Epithelial cell of prostate (primary cell): Measurements from ENCODE around the gene ADAMTS2.

Source experiments
- DNase-seq: peaks from one replicate; pipeline ENCODE4 v3.0.0-alpha.2; 2011; ENCODE audit warnings: low read depth, low spot score
- H3K27ac ChIP-seq: fragments of 450-650 bp; 2 replicates; pipeline ENCODE4 v1.5.1; 2017; ENCODE audit warnings: mild to moderate bottlenecking

Gene ADAMTS2

DNA sequence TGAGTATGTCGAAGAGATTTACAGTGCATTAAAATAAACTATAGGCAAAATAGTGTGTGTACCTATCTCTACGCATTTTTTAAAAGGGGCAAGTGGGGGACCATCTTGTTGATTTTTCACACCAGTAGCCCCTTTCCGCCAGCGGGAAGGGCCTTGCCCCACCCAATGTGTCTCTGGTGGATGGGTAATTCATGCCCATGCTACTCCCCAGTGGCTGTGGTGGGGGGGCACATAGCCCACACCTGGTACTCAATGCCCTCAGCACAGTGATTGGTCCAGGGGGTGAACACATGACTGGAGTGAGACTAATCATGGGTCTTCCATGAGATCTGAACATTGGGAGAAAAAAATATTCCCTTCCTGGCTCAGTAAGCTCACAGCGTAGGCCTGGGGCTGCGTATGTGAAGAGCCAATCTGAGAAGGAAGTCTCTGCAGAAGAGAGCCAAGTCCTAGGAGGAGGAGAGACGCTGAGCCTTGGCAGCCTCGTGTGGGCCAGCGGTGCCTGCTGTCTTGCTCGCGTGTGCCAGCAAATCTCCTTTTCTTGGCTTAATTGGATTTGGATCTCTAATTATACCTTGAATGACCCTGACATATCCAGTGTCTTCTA, 103.4 kb downstream of the ADAMTS2 start:
- DNase-seq: no peak

DNA sequence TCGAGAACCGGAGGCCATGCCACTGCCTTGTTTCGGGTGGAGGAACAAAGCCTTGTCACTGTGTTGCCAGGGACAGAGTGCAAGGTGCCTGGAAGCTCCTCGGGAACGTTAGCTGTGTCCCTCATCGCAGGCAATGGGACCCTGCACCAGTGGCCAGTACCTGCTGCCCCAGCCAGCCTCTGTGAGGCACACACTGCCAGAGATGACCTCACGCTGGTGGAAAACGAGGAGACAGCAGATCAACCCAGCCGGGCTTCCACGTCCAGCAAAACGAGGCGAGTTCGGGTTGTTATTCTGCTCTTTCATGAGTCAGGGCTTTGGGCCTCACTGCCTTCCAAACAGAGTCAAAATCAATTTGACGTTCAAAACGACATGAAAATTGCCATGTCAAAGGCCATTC, 104.1 kb downstream of the ADAMTS2 start:
- DNase-seq: no peak
- no peak overlapping the region for H3K27ac ChIP-seq

More for the DNA sequence above, 103.4 kb downstream of the ADAMTS2 start:
- H3K27ac ChIP-seq: no peak overlapping the region

- no peak for DNase-seq
- no peak overlapping the region for H3K27ac ChIP-seq
These were observed 104.7 kb downstream of the ADAMTS2 start for GRCh38 chr5:179240561-179240960.

- no peak overlapping the region for H3K27ac ChIP-seq
- no peak for DNase-seq
These were observed 105.8 kb downstream of the ADAMTS2 start for GRCh38 chr5:179239256-179240135.

GRCh38 chr5:179238628-179238970, 106.7 kb downstream of the ADAMTS2 start:
- no peak overlapping the region for H3K27ac ChIP-seq
- no peak for DNase-seq

DNA sequence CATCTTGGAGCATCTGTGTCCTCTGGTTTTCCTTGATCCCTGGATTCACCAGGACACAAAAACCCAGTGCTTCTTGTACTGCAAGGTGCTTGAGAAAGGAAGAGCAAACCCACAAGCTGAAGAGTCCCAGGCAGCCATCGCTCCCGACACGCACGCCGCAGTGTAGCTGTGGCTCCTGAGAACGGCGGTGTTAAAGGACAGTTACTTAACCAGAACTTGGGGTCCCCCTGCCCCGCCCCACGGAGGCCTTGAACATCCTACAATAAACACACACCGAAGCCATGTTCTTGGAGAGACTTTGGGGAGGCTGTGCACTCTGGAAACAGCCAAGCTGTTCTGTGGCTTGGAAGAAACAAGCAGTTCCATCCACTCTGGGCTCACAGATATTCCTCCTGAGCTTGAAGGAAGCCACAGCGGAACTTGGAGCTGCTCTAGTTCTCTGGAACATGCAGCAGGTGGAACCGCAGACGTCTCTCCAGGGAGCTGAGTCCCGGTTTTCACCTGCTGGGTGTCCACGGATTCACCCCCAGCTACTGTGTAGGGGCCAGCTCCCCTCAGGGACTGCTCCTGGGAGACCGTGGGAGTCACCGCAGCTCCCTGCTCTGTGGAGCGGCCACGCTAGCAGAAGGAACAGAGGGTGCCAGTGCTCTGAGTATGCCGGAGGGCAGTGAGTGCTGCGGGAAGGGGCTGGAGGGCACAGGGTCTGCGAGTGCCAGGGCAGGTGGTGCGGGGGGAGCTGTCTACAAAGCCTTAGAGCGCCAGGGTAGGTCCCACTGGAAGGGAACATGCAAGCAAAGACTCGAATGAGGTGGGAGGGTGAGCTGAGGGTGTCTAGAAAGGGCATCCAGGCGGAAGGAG, 107.3 kb downstream of the ADAMTS2 start:
- H3K27ac ChIP-seq: no peak overlapping the region
- DNase-seq: no peak

- DNase-seq: no peak
- no peak overlapping the region for H3K27ac ChIP-seq
These were observed 109.6 kb downstream of the ADAMTS2 start for GRCh38 chr5:179235416-179236400.

GRCh38 chr5:179234563-179235135, 110.6 kb downstream of the ADAMTS2 start:
- no peak for DNase-seq
- no peak overlapping the region for H3K27ac ChIP-seq

DNA sequence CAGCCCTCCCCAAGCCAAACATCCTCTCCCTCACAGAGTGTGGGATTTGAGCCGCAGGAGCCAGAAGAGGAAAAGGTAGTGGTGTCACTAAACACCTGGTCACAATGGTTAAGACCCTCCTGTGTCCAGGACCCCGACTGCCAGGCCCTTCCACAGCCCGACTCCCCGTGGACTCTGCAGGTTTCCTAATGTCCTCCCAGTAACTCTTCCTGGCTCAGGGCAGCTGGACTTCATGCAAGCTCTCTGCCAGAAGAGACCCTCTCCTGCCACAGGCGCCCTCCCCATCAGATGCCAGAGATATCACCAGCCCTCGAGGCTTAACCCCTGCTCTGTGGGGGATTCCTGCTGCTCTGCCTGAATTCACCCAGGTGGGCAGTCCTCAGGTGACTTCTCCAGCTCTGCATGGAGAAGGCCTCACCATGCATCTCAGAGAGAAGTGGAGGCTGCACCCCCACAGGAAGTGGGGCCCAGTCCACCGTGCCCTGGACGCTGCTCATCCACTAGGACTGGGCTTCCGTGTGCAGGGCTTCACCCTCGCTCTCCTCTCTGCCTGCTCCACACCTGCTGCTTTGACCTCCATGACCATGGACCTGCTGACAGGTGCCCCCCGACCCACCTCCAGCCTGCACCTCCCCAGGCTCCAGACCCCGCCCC, 111.2 kb downstream of the ADAMTS2 start:
- no peak overlapping the region for H3K27ac ChIP-seq
- DNase-seq: no peak

DNA sequence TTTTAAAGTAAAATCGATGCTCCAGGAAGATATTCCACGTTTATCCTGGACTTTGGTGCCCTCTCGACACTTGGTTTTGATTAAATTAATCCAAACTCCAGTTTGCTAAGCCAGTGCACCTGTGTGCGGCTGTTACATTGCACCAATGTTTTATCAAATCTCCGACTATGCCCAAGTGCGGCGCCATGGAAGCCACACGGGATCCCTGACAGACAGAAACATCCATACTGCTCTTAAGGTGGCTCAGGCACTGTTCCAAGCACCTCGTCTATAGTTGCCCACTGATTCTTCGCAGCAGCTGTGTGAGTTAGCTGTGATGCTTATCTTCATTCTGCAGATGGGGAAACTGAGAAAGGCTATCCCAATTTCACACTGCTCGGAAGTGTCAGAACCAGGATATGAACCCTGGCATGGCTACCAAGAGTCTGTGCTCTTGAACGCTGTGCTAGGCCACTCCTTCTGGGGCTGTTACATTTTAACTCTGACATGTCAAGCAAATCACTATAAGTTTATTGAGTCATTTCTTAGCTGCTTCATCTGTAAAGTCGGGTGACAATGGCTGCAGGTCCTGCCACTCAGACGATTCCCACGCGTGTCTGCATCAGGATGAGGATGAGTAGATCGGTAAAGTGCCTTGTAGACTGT, 113.0 kb downstream of the ADAMTS2 start:
- no peak overlapping the region for H3K27ac ChIP-seq

GRCh38 chr5:179231309-179231708, 114.0 kb downstream of the ADAMTS2 start:
- H3K27ac ChIP-seq: no peak overlapping the region

More for the DNA sequence above, 113.0 kb downstream of the ADAMTS2 start:
- DNase-seq: no peak

DNA sequence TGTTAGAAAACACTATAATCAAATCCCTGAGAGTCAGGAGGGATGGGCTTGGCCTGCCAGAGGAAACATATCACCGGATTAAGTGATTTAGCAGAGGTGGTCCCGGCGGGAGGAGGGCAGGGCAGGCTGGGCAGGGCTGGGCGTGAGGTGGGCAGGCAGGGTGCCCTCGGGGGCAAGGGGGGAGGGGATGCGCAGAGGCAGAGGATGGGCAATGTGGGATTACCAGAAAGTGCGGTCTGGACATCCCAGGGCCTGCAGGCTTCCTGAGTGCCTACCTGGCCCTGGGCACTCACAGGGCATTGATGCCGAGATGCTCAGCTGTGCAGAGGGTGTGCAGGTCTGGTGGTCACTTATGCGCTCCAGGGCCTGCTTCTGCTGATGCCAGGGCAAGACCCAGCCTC, 115.2 kb downstream of the ADAMTS2 start:
- H3K27ac ChIP-seq: no peak overlapping the region
- DNase-seq: no peak

More at GRCh38 chr5:179231309-179231708, 114.0 kb downstream of the ADAMTS2 start:
- DNase-seq: no peak

DNA sequence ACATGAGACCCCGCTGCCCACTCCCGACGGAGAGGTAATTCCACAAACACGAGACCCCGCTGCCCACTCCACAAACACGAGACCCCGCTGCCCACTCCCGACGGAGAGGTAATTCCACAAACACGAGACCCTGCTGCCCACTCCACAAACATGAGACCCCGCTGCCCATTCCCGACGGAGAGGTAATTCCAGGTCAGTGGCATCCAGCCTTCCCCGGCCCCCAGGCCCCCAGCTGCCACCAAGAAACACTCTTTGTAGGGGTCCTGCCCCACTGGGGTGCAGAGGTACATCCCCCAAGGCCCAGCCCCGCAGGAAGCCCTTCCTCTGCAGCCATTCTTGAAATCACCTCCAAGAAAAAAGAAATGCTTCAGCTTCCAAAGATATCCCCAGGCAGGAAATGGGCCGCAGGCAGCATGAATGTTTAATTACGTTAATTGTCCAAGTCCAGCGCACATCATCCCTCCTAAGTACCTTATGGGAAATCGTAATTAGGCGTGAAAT, 115.9 kb downstream of the ADAMTS2 start:
- DNase-seq: no peak
- no peak overlapping the region for H3K27ac ChIP-seq

GRCh38 chr5:179228341-179229121, 116.7 kb downstream of the ADAMTS2 start:
- no peak overlapping the region for H3K27ac ChIP-seq
- no peak for DNase-seq

DNA sequence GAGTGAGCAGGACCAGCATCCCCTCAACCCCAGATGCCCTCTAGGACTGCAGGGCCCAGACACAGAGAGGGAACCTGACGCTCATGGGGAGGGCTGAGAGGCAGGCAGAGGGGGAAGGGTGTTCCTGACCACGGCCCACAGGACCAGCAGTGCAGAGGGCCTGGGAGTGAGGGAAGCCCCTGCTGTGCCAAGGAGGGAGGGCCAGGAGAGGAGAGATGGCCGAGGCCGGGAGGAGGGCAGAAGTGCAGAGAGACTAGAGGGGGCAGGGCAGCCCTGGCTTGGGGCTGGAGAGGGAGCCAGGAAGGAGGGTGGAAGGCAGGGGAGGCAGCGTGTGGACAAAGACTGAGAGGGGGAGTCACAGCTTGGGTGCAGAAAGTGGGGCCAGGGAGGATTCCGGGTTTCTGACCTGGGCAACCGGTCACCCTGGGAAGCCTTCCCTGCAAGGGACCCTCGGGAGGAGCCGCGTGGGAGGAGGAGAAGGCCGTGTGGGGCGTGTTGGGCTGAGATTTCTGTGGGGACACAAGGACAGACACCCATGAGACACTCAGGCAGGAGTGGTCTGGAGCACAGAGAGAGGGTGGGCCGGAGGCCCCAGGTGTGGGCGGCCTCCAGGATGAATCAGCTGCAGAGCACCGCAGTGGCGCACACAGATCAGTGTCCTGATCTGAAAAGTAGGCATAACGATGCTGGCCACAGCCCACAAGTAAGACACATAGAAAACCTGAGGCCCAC, 117.5 kb downstream of the ADAMTS2 start:
- DNase-seq: no peak
- H3K27ac ChIP-seq: no peak overlapping the region

- DNase-seq: no peak
- H3K27ac ChIP-seq: no peak overlapping the region
These were observed 118.1 kb downstream of the ADAMTS2 start for GRCh38 chr5:179227229-179227579.

DNA sequence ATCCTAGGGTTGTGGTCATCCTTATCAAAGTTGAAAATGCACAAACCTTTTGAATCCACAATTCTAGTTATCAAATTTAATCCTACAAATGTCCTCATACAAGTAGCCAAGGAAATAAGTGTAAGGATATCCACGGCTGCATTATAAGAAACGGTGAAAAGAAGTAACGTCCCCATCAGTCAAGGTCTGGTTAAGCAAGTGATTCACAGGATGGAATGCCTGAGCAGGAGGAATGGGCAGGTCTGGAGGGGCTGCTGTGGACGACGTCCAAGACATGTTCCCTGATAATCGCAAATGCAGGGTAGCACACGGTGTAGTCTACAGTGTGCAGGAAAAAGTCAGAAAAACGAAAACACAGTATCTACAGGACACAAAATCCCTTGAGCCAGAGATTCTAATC, 118.6 kb downstream of the ADAMTS2 start:
- DNase-seq: no peak
- no peak overlapping the region for H3K27ac ChIP-seq
